Activated T-cell treated with anti-CD3 and anti-CD28 coated beads, Interleukin-2, amount 50 U/mL, for 48 hours (primary cell): Measurements from ENCODE around the gene POLD4.

Experiments used
- DNase-seq, 2 experiments: peaks; one replicate each; pipeline ENCODE4 v3.0.0-alpha.2; 2020

POLD4 gene

GRCh38 chr11:67314218-67314617 is 39.1 kb downstream of the POLD4 start:
- DNase-seq, result no peak

- no peak for DNase-seq
Measured at GRCh38 chr11:67313125-67313890, 40.0 kb downstream of the POLD4 start.

GRCh38 chr11:67312187-67313021 is 40.9 kb downstream of the POLD4 start:
- DNase-seq, result peak in 1 of 2 experiments; percentile 46

GRCh38 chr11:67311556-67312082 is 41.7 kb downstream of the POLD4 start:
- DNase-seq, result no peak

GRCh38 chr11:67311051-67311555 is 42.2 kb downstream of the POLD4 start:
- DNase-seq, result no peak

GRCh38 chr11:67310246-67311050 is 42.9 kb downstream of the POLD4 start:
- DNase-seq, result no peak

GRCh38 chr11:67309661-67310061 is 43.7 kb downstream of the POLD4 start:
- DNase-seq, result no peak

- no peak for DNase-seq
Measured at GRCh38 chr11:67309166-67309565, 44.2 kb downstream of the POLD4 start.

- DNase-seq, result peak in 1 of 2 experiments; percentile 17
Measured at GRCh38 chr11:67308031-67308866, 45.1 kb downstream of the POLD4 start.

GRCh38 chr11:67307545-67308001 is 45.8 kb downstream of the POLD4 start:
- DNase-seq, result no peak

- DNase-seq, result peak in 1 of 2 experiments; percentile 15
Measured at GRCh38 chr11:67306769-67307544, 46.4 kb downstream of the POLD4 start.

GRCh38 chr11:67304511-67305113 is 48.7 kb downstream of the POLD4 start:
- DNase-seq, result no peak

- DNase-seq, result peak in 1 of 2 experiments; percentile 54
Measured at GRCh38 chr11:67303835-67304411, 49.4 kb downstream of the POLD4 start.

- peak; percentile 64 to 73 for DNase-seq
Measured at GRCh38 chr11:67303132-67303834, 50.1 kb downstream of the POLD4 start, which contains the start of gene SSH3. Gene SSH3, plus strand, starts transcription at chr11:67303530. Its CDS starts 96 bp downstream, at chr11:67303626.

GRCh38 chr11:67302571-67303131 is 50.7 kb downstream of the POLD4 start:
- no peak for DNase-seq

- no peak for DNase-seq
Measured at GRCh38 chr11:67301951-67302516, 51.3 kb downstream of the POLD4 start.

- no peak for DNase-seq
Measured at GRCh38 chr11:67301313-67301921, 51.9 kb downstream of the POLD4 start.
